WERI-Rb-1 (cell line): ENCODE results near the gene FURIN.
A peak's percentile ranks its signal among the peaks of the same experiment; 100 is the strongest.

Experiments used
- DNase-seq: peaks from one replicate; pipeline ENCODE4 v3.0.0-alpha.2; 2020
- H3K27ac ChIP-seq: fragments of 250-450 bp; sonication (Bioruptor Pico); 2 replicates; pipeline ENCODE4 v1.5.1; 2020; ENCODE audit warnings: mild to moderate bottlenecking, moderate library complexity
- H3K27me3 ChIP-seq: fragments of 250-450 bp; sonication (Bioruptor Pico); 2 replicates; pipeline ENCODE4 v1.5.1; 2021; ENCODE audit warnings: mild to moderate bottlenecking, low read depth, moderate library complexity; ENCODE audit not compliant: insufficient read depth, severe bottlenecking
- H3K36me3 ChIP-seq: fragments of 250-450 bp; sonication (Bioruptor Pico); 2 replicates; pipeline ENCODE4 v1.5.1; 2020; ENCODE audit warnings: mild to moderate bottlenecking, moderate library complexity
- H3K4me3 ChIP-seq: 2 replicates; pipeline ENCODE4 v1.5.1; 2011; ENCODE audit warnings: low read depth, mild to moderate bottlenecking, control low read depth, low read length
- H3K9me3 ChIP-seq: fragments of 250-450 bp; sonication (Bioruptor Pico); 2 replicates; pipeline ENCODE4 v1.5.1; 2021; ENCODE audit warnings: mild to moderate bottlenecking, moderate library complexity; ENCODE audit not compliant: severe bottlenecking
- CTCF ChIP-seq: IDR thresholded peaks from 2 replicates; pipeline ENCODE4 v1.5.1; 2011; ENCODE audit warnings: low read depth, mild to moderate bottlenecking, control low read depth, inconsistent platforms, low read length

The FURIN gene

GRCh38 chr15:90902840-90903732 is 34.7 kb downstream of the FURIN start, which contains the start of gene MAN2A2:
Gene MAN2A2 (plus strand): TSS chr15:90903302. CDS start chr15:90904208, 906 bp downstream.
- Histone ChIP-seq H3K36me3 (no peaks in the 10 kb centered on the region), H3K9me3 (no peaks in the 10 kb centered on the region), H3K27me3 (peaks cover 64% of the 10 kb centered on the region), H3K4me3 (peak within 1 kb of the TSS; percentile 49), H3K27ac (no peak within 1 kb of the TSS)
- peak; percentile 36 for DNase-seq
- no peak for TF ChIP-seq CTCF

- peak; percentile 30 for DNase-seq
- no peaks in the 10 kb centered on the region for H3K36me3 ChIP-seq
- H3K27me3 ChIP-seq: peaks cover 65% of the 10 kb centered on the region
- peak; percentile 27 for TF ChIP-seq CTCF
- H3K27ac ChIP-seq: no peak overlapping the region
- no peaks in the 10 kb centered on the region for H3K9me3 ChIP-seq
- no peak overlapping the region; the same call in 1 of the 2 replicates for H3K4me3 ChIP-seq
Measured at GRCh38 chr15:90903733-90904536, 35.5 kb downstream of the FURIN start.

- Histone ChIP-seq H3K27ac (no peak overlapping the region), H3K36me3 (no peaks in the 10 kb centered on the region), H3K27me3 (peaks cover 59% of the 10 kb centered on the region), H3K9me3 (no peaks in the 10 kb centered on the region), H3K4me3 (no peak overlapping the region)
- no peak for DNase-seq
- TF ChIP-seq CTCF: no peak
Measured at GRCh38 chr15:90904746-90905145, 36.4 kb downstream of the FURIN start.

GRCh38 chr15:90905306-90906180 is 37.2 kb downstream of the FURIN start:
- no peak for TF ChIP-seq CTCF
- Histone ChIP-seq H3K27me3 (peaks cover 57% of the 10 kb centered on the region), H3K9me3 (no peaks in the 10 kb centered on the region), H3K36me3 (no peaks in the 10 kb centered on the region), H3K27ac (no peak overlapping the region), H3K4me3 (no peak overlapping the region)
- no peak for DNase-seq

- no peaks in the 10 kb centered on the region for H3K9me3 ChIP-seq
- no peak overlapping the region for H3K27ac ChIP-seq
- DNase-seq: no peak
- H3K4me3 ChIP-seq: no peak overlapping the region
- H3K27me3 ChIP-seq: peaks cover 53% of the 10 kb centered on the region
- no peaks in the 10 kb centered on the region for H3K36me3 ChIP-seq
- TF ChIP-seq CTCF: no peak
Measured at GRCh38 chr15:90906181-90906849, 37.9 kb downstream of the FURIN start.
